ENCODE results near the gene GPR89A.
"Not testable (repeated sequence)": the region's sequence is repeated elsewhere in the genome, so short reads cannot be mapped to it uniquely, and the experiment has no call there.

DNA sequence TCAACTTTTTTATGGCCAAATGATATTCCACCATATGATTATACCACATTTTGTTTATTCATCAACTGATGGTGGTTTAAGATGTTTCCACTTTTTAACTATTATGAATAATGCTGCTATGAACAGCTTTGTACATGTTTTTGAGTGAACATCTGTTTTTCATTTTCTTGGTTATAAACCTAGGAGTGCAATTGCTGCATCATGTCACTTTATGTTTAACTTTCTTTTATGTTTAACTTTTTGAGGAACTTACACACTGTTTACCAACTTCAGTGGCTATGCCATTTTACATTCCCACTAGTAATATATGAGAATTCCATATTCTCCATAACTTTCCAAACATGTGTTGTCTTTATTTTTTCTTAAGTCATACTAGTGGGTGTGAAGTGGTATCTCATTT is 12.4 kb upstream of the GPR89A start:
- TF ChIP-seq CTCF (IDR thresholded peaks at IDR 0.05; ENCODE audit: low read depth, low read length, poor library complexity, severe bottlenecking); EZH2phosphoT487 (IDR thresholded peaks at IDR 0.05; ENCODE audit: borderline replicate concordance, low read length): not testable (repeated sequence)
